CD4-positive, alpha-beta T cell treated with Interleukin-15 for 1 hour (primary cell): ENCODE data around the gene GLT8D2.

Experiments used
- DNase-seq: peaks from one replicate; pipeline ENCODE4 v3.0.0-alpha.2; 2020

Gene GLT8D2

GRCh38 chr12:103944964-103945363 is 105.0 kb downstream of the GLT8D2 start:
- no peak for DNase-seq
